ENCODE measurements around the gene EBI3.

GRCh38 chr19:4272894-4273293, 43.6 kb downstream of the EBI3 start:
- no peak for TF ChIP-seq POLR2AphosphoS5 (IDR thresholded peaks at IDR 0.05)
- TF ChIP-seq, protein P1, sequence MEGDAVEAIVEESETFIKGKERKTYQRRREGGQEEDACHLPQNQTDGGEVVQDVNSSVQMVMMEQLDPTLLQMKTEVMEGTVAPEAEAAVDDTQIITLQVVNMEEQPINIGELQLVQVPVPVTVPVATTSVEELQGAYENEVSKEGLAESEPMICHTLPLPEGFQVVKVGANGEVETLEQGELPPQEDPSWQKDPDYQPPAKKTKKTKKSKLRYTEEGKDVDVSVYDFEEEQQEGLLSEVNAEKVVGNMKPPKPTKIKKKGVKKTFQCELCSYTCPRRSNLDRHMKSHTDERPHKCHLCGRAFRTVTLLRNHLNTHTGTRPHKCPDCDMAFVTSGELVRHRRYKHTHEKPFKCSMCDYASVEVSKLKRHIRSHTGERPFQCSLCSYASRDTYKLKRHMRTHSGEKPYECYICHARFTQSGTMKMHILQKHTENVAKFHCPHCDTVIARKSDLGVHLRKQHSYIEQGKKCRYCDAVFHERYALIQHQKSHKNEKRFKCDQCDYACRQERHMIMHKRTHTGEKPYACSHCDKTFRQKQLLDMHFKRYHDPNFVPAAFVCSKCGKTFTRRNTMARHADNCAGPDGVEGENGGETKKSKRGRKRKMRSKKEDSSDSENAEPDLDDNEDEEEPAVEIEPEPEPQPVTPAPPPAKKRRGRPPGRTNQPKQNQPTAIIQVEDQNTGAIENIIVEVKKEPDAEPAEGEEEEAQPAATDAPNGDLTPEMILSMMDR (IDR thresholded peaks at IDR 0.05): no peak
- TF ChIP-seq POLR2A (IDR thresholded peaks at IDR 0.05): no peak
